Panc1 (cell line): ENCODE data around the gene ALOX5AP. TPM values are rescaled to one million over a fixed set of nuclear protein-coding genes. Genes with fewer than 3 reads are reported as not detected.

Experiments used
- ATAC-seq: fragments of 200-7000 bp; cut with Tn5 transposase; 2 replicates; pipeline ENCODE4 v1.9.1; 2020; ENCODE audit warnings: mild to moderate bottlenecking, moderate library complexity
- BruUV-seq: library from RNA; stranded (reverse); fragments of 400-500 nt; replicated peaks from 2 replicates; lab custom pipeline; 2021; lab: Mats Ljungman, UMichigan
- CTCF ChIA-PET: fragments of 300-600 bp; sonication (Branson Sonifier 250); formaldehyde crosslinking; loops from one replicate; lab custom pipeline; 2022; ENCODE audit warnings: antibody characterized with exemption; lab: Charles Lee
- POLR2A ChIA-PET: fragments of 300-600 bp; sonication (Branson Sonifier 250); formaldehyde crosslinking; loops from one replicate; lab custom pipeline; 2022; ENCODE audit warnings: antibody characterized with exemption; lab: Charles Lee
- DNase-seq: peaks from one replicate; pipeline ENCODE4 v3.0.0-alpha.2; 2010; ENCODE audit warnings: low read depth, low spot score
- H3K27ac ChIP-seq: 2 replicates; pipeline ENCODE4 v1.5.1; 2011; ENCODE audit warnings: mild to moderate bottlenecking, low read length, inconsistent platforms
- H3K27me3 ChIP-seq: fragments of 200-500 bp; sonication (Bioruptor generic); 2 replicates; pipeline ENCODE4 v1.6.0; 2014; ENCODE audit warnings: low read length, inconsistent platforms; ENCODE audit not compliant: control insufficient read depth, insufficient read depth
- H3K36me3 ChIP-seq: fragments of 200-500 bp; sonication (Bioruptor generic); 2 replicates; pipeline ENCODE4 v1.5.1; 2014; ENCODE audit warnings: inconsistent platforms, mild to moderate bottlenecking, low read length, moderate library complexity; ENCODE audit not compliant: control insufficient read depth, insufficient read depth
- H3K4me1 ChIP-seq: 2 replicates; pipeline ENCODE4 v1.5.1; 2011; ENCODE audit warnings: inconsistent platforms, mild to moderate bottlenecking, low read length, moderate library complexity; ENCODE audit not compliant: control insufficient read depth, insufficient read depth
- H3K4me3 ChIP-seq, 2 experiments: 2 replicates each; pipeline ENCODE4 v1.5.1; 2011 to 2012; ENCODE audit warnings: low read depth in 2 of 2, low read length in 2 of 2, mild to moderate bottlenecking in 2 of 2, inconsistent platforms in 1 of 2, moderate library complexity in 1 of 2
- H3K9me3 ChIP-seq: fragments of 200-500 bp; sonication (Bioruptor generic); 2 replicates; pipeline ENCODE4 v1.5.1; 2014; ENCODE audit warnings: low read depth, mild to moderate bottlenecking, inconsistent platforms, low read length, moderate library complexity; ENCODE audit not compliant: control insufficient read depth, insufficient read depth
- POLR2AphosphoS5 ChIP-seq: IDR thresholded peaks from 2 replicates; pipeline ENCODE4 v1.6.1; 2012; ENCODE audit warnings: mild to moderate bottlenecking, low read depth, low read length, moderate library complexity
- SIN3A ChIP-seq: IDR thresholded peaks from 2 replicates; pipeline ENCODE4 v1.6.1; 2012; ENCODE audit warnings: low read depth, mild to moderate bottlenecking, low read length, moderate library complexity, borderline replicate concordance; ENCODE audit not compliant: insufficient read depth
- TCF7L2 ChIP-seq: IDR thresholded peaks from 2 replicates; pipeline ENCODE4 v1.6.1; 2011; ENCODE audit warnings: mild to moderate bottlenecking, low read depth, low read length, inconsistent platforms
- in situ Hi-C: cut with HindIII; loops from 2 replicates; pipeline ENCODE4 v1.10.0; 2016; ENCODE audit warnings: low sequenced_read_pairs, low pct_unique_long_range_greater_than_20kb
- intact Hi-C: fragments of 100-400 bp; cut with micrococcal nuclease; formaldehyde crosslinking; loops from one replicate; pipeline ENCODE4 v1.10.0; 2022; ENCODE audit not compliant: unreplicated experiment
- total RNA-seq: library from RNA; stranded (reverse); gene quantifications from one replicate; pipeline ENCODE4 v1.2.1, GENCODE V29; 2021; ENCODE audit not compliant: unreplicated experiment
- TF ChIP-seq, protein P1 (sequence below), 2 experiments: IDR thresholded peaks; 2 replicates each; pipeline ENCODE4 v1.6.1; 2011 to 2012; ENCODE audit warnings: low read depth in 2 of 2, control low read depth in 1 of 2, low read length in 1 of 2, mild to moderate bottlenecking in 1 of 2, moderate library complexity in 1 of 2; ENCODE audit not compliant: insufficient read depth in 1 of 2
- TF ChIP-seq, protein P2 (sequence below): fragments of 450-650 bp; IDR thresholded peaks from 2 replicates; pipeline ENCODE4 v1.5.1; 2017; ENCODE audit warnings: mild to moderate bottlenecking

ALOX5AP gene
- total RNA-seq, 1 experiment from 2014 or later: 2.1 TPM

DNA sequence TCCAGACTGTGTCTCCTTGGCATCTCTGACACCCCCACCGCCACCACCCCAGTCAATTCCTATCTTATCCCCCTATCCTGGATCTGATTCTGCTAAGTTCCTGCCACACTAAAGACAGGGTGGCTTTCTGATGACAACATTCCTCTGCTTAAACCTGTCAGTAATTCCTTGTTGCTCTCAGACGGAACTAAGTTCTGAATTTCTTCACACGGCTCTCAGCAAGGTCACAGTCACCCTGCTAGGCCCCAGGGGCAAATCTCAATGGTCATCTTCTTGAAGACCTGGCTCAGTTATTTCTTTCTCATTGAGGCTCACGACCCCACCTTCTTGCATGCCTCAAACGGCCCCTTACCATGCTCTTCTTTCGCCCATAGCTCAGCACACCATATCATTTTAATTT, 7.6 kb downstream of the ALOX5AP start:
- Histone ChIP-seq H3K27me3 (no peaks in the 10 kb centered on the region), H3K4me1 (peaks cover 51% of the 10 kb centered on the region), H3K36me3 (no peaks in the 10 kb centered on the region), H3K9me3 (no peaks in the 10 kb centered on the region), H3K27ac (peak overlapping the region; percentile 91), H3K4me3 (no peak overlapping the region)
- no peak for DNase-seq
- BruUV-seq: no TSS peak
- TF ChIP-seq, protein P1, sequence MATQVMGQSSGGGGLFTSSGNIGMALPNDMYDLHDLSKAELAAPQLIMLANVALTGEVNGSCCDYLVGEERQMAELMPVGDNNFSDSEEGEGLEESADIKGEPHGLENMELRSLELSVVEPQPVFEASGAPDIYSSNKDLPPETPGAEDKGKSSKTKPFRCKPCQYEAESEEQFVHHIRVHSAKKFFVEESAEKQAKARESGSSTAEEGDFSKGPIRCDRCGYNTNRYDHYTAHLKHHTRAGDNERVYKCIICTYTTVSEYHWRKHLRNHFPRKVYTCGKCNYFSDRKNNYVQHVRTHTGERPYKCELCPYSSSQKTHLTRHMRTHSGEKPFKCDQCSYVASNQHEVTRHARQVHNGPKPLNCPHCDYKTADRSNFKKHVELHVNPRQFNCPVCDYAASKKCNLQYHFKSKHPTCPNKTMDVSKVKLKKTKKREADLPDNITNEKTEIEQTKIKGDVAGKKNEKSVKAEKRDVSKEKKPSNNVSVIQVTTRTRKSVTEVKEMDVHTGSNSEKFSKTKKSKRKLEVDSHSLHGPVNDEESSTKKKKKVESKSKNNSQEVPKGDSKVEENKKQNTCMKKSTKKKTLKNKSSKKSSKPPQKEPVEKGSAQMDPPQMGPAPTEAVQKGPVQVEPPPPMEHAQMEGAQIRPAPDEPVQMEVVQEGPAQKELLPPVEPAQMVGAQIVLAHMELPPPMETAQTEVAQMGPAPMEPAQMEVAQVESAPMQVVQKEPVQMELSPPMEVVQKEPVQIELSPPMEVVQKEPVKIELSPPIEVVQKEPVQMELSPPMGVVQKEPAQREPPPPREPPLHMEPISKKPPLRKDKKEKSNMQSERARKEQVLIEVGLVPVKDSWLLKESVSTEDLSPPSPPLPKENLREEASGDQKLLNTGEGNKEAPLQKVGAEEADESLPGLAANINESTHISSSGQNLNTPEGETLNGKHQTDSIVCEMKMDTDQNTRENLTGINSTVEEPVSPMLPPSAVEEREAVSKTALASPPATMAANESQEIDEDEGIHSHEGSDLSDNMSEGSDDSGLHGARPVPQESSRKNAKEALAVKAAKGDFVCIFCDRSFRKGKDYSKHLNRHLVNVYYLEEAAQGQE (IDR thresholded peaks at IDR 0.05; ENCODE audit: insufficient read depth in 1 of 2, low read depth in 2 of 2, low read length in 1 of 2): no peak
- TF ChIP-seq, protein P2, sequence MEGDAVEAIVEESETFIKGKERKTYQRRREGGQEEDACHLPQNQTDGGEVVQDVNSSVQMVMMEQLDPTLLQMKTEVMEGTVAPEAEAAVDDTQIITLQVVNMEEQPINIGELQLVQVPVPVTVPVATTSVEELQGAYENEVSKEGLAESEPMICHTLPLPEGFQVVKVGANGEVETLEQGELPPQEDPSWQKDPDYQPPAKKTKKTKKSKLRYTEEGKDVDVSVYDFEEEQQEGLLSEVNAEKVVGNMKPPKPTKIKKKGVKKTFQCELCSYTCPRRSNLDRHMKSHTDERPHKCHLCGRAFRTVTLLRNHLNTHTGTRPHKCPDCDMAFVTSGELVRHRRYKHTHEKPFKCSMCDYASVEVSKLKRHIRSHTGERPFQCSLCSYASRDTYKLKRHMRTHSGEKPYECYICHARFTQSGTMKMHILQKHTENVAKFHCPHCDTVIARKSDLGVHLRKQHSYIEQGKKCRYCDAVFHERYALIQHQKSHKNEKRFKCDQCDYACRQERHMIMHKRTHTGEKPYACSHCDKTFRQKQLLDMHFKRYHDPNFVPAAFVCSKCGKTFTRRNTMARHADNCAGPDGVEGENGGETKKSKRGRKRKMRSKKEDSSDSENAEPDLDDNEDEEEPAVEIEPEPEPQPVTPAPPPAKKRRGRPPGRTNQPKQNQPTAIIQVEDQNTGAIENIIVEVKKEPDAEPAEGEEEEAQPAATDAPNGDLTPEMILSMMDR: no peak
- TF ChIP-seq TCF7L2 (no peak), POLR2AphosphoS5 (no peak), SIN3A (no peak)
- intact Hi-C loops: loop anchor here (10.0 kb wide), 1 partner anchor 52 kb away; no protein-coding TSS in a partner anchor
- POLR2A ChIA-PET: no interaction called here
- CTCF ChIA-PET: no interaction called here
- in situ Hi-C loops: no loop called here
- no peak for ATAC-seq

DNA sequence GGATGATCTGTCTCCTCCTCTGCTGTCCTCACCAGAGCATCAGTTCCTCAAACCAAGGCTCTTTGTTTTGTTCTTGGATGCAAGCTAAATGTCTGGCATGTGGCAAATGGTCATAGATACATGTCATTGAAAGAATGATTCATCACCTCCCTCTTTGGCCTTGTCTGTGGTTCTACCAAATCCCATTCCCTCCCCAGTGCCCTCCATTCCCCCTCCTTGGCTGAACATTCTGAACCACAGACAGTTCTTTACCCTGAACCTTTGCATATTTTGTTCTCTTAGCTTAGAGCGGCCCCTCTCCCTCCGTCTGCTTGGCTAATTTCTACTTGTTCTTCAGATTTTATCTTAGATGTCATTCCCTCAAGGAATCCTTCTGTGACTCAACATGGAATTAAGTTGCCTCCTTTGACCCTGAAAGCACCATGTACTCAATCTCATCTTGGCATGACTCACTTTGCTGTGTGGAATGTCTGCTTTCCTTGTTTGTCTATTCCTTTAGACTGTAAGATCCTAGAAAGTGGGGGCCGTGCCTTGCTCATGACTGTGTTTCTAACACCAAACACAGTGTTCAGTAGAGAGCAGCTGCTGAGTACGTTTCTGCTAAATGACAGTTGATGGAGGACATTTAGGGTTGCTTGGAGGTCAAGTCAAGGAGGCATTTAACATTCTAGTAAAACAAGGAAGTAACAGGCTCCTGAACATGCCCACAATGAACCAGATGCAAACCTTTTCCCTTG, 8.1 kb downstream of the ALOX5AP start:
- DNase-seq (peak; percentile 71), ATAC-seq (peak; percentile 77)
- no TSS peak for BruUV-seq
- in situ Hi-C loops (no loop called here), intact Hi-C loops (loop anchor here (10.0 kb wide), 1 partner anchor 51 kb away; no protein-coding TSS in a partner anchor)
- Histone ChIP-seq H3K36me3 (no peaks in the 10 kb centered on the region), H3K9me3 (no peaks in the 10 kb centered on the region), H3K27me3 (no peaks in the 10 kb centered on the region), H3K4me3 (no peak overlapping the region), H3K4me1 (peaks cover 50% of the 10 kb centered on the region), H3K27ac (peak overlapping the region; percentile 91)
- ChIA-PET POLR2A (no interaction called here), CTCF (no interaction called here)
- TF ChIP-seq TCF7L2 (no peak), POLR2AphosphoS5 (no peak), SIN3A (no peak)
- TF ChIP-seq, protein P2: no peak
- TF ChIP-seq, protein P1 (IDR thresholded peaks at IDR 0.05; ENCODE audit: insufficient read depth in 1 of 2, low read depth in 2 of 2, low read length in 1 of 2): no peak
